ENCODE data around the gene HOMER3. TPM values are rescaled to one million over a fixed set of nuclear protein-coding genes. Genes with fewer than 3 reads are reported as not detected.

Gene HOMER3
- total and polyA plus RNA-seq, 2 of the 13 experiments (the other 11 are each of a cell fraction or from before 2014, with no cell fraction given), result 21.3 to 27.3 TPM

DNA sequence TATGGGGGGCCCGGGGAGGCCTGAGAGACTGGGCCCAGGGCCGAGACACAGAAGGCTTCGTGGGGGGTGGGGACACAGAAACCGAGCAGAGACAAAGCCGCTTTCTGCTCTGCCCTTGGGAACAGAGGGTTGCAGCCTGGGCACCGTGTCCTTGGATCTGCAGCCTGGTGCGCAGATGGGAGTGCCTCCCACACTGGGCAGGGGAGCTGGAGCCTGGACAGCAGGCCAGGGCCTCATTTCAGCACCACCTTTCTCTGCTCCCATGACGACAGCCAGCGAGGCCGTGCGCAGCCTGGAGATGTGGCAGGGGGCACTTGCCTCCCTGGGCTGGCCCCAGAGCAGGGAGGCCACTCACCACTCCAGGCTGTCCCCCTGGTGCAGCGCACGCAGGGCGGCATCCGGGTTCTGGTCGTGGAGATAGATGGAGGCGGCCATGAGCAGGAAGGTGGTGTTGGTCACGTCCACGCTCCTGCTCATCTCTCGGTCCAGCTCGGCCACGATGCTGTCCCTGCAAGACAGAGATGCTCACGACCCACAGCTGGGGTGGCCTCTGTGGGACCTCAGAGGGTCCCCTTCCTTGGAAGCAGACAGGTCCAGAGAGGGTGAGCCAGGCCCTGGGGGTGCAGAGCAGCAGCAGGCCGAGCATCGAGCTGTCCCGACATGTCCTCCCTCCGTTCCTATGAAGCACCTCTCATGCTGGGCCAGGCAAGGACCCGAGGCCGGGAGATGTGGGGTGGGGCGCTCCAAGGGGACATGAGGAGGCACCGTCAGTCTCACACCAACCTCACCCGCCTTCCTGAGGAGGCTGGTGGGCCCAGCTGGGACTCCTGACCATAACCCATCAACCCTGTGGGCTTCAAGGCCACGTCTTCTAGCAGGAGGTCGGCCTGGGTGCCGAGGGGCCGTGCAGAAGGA, 34.2 kb downstream of the HOMER3 start:
- in situ Hi-C loops (cut with HindIII; ENCODE audit: extremely low pct_ligation_motif_present, low pct_unique_long_range_greater_than_20kb), result no loop called here
- peaks cover 25 to 55% of the 10 kb centered on the region in 2 experiments for H3K36me3 ChIP-seq (replicated peaks in 1 of 2; ENCODE audit: control insufficient read depth in 1 of 2, insufficient read depth in 2 of 2, low read length in 2 of 2)
- intact Hi-C loops (cut with micrococcal nuclease; ENCODE audit: unreplicated experiment), result no loop called here
- H3K9ac ChIP-seq (ENCODE audit: insufficient read depth, low read depth, low read length), result no peak overlapping the region
- FAIRE-seq, result no peak
- no TSS peak for BruUV-seq (replicated peaks)
- DNase-seq (ENCODE audit: low spot score), result no peak
- H3K4me3 ChIP-seq (replicated peaks in 1 of 3; ENCODE audit: insufficient read depth in 1 of 3, low read depth in 2 of 3, low read length in 3 of 3), result no peak overlapping the region
- ChIA-PET CTCF (ENCODE audit: low intra/inter-chr PET ratio, low total read pairs) (no interaction called here), POLR2A (interaction anchor here (0.9 to 1.8 kb wide), 2 partner anchors 12 kb away, joined by 3 to 4 read pairs; partner anchors contain the start of genes COPE and DDX49)
- H4K20me1 ChIP-seq (ENCODE audit: insufficient read depth, low read length), result no peaks in the 10 kb centered on the region
- TF ChIP-seq, protein P1, sequence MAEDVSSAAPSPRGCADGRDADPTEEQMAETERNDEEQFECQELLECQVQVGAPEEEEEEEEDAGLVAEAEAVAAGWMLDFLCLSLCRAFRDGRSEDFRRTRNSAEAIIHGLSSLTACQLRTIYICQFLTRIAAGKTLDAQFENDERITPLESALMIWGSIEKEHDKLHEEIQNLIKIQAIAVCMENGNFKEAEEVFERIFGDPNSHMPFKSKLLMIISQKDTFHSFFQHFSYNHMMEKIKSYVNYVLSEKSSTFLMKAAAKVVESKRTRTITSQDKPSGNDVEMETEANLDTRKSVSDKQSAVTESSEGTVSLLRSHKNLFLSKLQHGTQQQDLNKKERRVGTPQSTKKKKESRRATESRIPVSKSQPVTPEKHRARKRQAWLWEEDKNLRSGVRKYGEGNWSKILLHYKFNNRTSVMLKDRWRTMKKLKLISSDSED (CRISPR knock-in tag; IDR thresholded peaks at IDR 0.05), result no peak
- TF ChIP-seq ZNF768 (CRISPR knock-in tag; IDR thresholded peaks at IDR 0.05), result peak; percentile 53; the same call in 1 of the 2 replicates
- TF ChIP-seq RBM22 (optimal IDR thresholded peaks at IDR 0.05; ENCODE audit: low read length), result peak; percentile 22
- peak; percentile 45; the same call in 1 of the 2 replicates for TF ChIP-seq RBFOX2 (IDR thresholded peaks at IDR 0.05; ENCODE audit: low read depth, low read length)
- H2AFZ ChIP-seq (ENCODE audit: low read length), result no peak overlapping the region
- H3K4me2 ChIP-seq (ENCODE audit: low read depth, low read length), result no peak overlapping the region
- no peak overlapping the region for H3K27ac ChIP-seq (ENCODE audit: extremely low read length, insufficient read depth, low read length)
- H3K9me3 ChIP-seq (ENCODE audit: low read length), result no peaks in the 10 kb centered on the region
- no peaks in the 10 kb centered on the region for H3K4me1 ChIP-seq (ENCODE audit: insufficient read depth, low read length)
- 97% methylated on average over 12 of the region's 36 CpGs for WGBS (ENCODE audit: low lambda C conversion rate)
- H3K79me2 ChIP-seq (ENCODE audit: insufficient read depth, low read length), result no peaks in the 10 kb centered on the region
- no peak for ATAC-seq
- no peaks in the 10 kb centered on the region for H3K27me3 ChIP-seq (ENCODE audit: control insufficient read depth in 1 of 2, insufficient read depth in 2 of 2, low read length in 2 of 2)
